ENCODE measurements around the gene CLDND1.

Gene CLDND1

DNA sequence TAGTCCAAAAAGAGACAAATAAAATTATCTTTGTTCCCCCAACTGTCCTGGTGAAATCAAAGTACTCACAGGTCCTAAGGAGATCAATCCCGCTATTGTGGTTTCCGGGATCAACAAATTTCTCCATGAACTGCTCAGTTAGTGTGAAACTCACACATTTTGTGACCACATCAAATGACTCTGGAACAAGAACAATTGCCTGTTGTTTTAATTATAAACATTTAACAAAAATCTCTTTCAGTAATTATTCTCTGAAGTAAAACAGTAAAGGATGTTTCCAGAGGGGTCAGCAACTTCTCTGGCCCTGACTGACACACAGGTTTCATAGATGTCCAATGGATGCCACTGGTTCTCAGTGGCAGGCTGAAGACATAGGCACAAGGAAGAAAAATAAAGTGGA, 3.9 kb downstream of the CLDND1 start:
- H3K9me3 ChIP-seq (ENCODE audit: control insufficient read depth in 5 of 5, low read length in 5 of 5) = no peaks in the 10 kb centered on the region
- no peak overlapping the region for H3K4me3 ChIP-seq (ENCODE audit: low read depth in 1 of 5, low read length in 5 of 5)
- H3K36me3 ChIP-seq (ENCODE audit: control insufficient read depth in 5 of 5, insufficient read depth in 5 of 5, low read length in 5 of 5) = peaks cover 28 to 38% (median 28%) of the 10 kb centered on the region in 5 donors
- no peaks in the 10 kb centered on the region for H3K27me3 ChIP-seq (ENCODE audit: control insufficient read depth in 5 of 5, insufficient read depth in 4 of 5, low read length in 5 of 5)
- no peak overlapping the region for H3K27ac ChIP-seq (ENCODE audit: low read depth, low read length)
- H3K9ac ChIP-seq (ENCODE audit: low read length in 5 of 5) = no peak overlapping the region
- H3K4me1 ChIP-seq (ENCODE audit: control insufficient read depth in 5 of 5, insufficient read depth in 5 of 5, low read length in 5 of 5) = peaks cover 1 to 18% (median 14%) of the 10 kb centered on the region in 5 donors

DNA sequence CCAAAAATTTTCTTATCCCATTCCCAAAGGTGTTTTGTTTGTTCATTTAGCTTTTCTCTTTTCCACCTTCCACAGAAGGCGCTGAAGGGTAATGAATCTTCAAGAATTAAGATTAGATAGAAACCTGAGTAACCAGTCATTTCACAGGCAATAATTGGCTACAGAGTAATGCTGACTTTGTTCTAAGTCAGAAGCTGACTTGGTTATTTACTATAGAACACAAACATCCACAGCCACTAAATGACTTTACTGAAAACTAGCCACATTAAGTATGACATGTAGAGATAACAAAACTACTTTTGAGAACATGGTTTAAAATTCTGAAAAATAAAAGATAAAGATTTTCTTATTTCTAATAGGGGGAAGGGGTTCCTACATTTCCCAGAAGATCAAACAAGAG, 7.8 kb downstream of the CLDND1 start:
- Histone ChIP-seq H3K27ac (ENCODE audit: low read depth, low read length) (no peak overlapping the region), H3K27me3 (ENCODE audit: control insufficient read depth in 5 of 5, insufficient read depth in 4 of 5, low read length in 5 of 5) (no peaks in the 10 kb centered on the region), H3K9ac (ENCODE audit: low read length in 5 of 5) (no peak overlapping the region), H3K4me3 (ENCODE audit: low read depth in 1 of 5, low read length in 5 of 5) (no peak overlapping the region), H3K36me3 (ENCODE audit: control insufficient read depth in 5 of 5, insufficient read depth in 5 of 5, low read length in 5 of 5) (peaks cover 28 to 55% (median 37%) of the 10 kb centered on the region in 5 donors), H3K9me3 (ENCODE audit: control insufficient read depth in 5 of 5, low read length in 5 of 5) (no peaks in the 10 kb centered on the region), H3K4me1 (ENCODE audit: control insufficient read depth in 5 of 5, insufficient read depth in 5 of 5, low read length in 5 of 5) (no peaks in the 10 kb centered on the region)

DNA sequence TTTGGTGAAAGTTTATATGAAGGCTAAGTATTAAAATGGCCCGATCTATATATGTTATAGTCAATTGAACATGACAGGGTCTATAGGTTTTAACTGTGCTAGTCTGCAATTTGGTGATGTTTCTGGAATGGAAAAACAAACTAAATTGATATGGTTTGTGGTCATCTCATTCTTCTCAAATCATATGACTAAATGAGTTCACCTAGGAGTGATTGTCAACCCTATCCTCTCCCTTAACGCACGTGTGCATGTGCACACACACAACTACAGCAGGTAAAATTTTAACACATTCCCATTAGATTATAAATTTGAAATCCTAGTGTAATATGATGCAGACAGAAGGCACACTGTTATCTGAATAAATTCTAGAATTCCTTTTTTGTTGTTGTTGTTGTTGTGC, 9.0 kb downstream of the CLDND1 start:
- H3K27me3 ChIP-seq (ENCODE audit: control insufficient read depth in 5 of 5, insufficient read depth in 4 of 5, low read length in 5 of 5) = no peaks in the 10 kb centered on the region
- no peak overlapping the region for H3K9ac ChIP-seq (ENCODE audit: low read length in 5 of 5)
- H3K27ac ChIP-seq (ENCODE audit: low read depth, low read length) = no peak overlapping the region
- H3K9me3 ChIP-seq (ENCODE audit: control insufficient read depth in 5 of 5, low read length in 5 of 5) = no peaks in the 10 kb centered on the region
- peaks cover 24 to 49% (median 28%) of the 10 kb centered on the region in 5 donors for H3K36me3 ChIP-seq (ENCODE audit: control insufficient read depth in 5 of 5, insufficient read depth in 5 of 5, low read length in 5 of 5)
- H3K4me3 ChIP-seq (ENCODE audit: low read depth in 1 of 5, low read length in 5 of 5) = no peak overlapping the region
- H3K4me1 ChIP-seq (ENCODE audit: control insufficient read depth in 5 of 5, insufficient read depth in 5 of 5, low read length in 5 of 5) = no peaks in the 10 kb centered on the region

DNA sequence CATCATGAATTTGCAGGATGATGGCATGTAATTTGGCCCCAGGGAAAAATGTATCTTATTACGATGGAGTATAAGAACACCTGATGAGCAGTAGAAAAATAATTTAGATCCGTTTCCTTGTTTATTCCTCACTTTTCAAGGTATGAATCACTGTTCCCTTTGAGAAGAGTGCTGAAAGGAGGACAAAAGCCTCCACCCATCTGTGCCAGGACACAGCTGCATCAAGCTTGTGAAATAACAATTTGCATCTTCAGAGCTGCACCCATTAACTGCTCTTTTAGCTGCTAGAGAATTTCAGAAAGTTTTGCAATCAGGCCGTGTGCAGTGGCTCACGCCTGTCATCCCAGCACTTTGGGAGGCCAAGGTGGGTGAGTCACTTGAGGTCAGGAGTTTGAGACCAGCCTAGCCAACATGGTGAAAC, 9.6 kb downstream of the CLDND1 start:
- Histone ChIP-seq H3K4me3 (ENCODE audit: low read depth in 1 of 5, low read length in 5 of 5) (no peak overlapping the region), H3K9me3 (ENCODE audit: control insufficient read depth in 5 of 5, low read length in 5 of 5) (no peaks in the 10 kb centered on the region), H3K27me3 (ENCODE audit: control insufficient read depth in 5 of 5, insufficient read depth in 4 of 5, low read length in 5 of 5) (no peaks in the 10 kb centered on the region), H3K4me1 (ENCODE audit: control insufficient read depth in 5 of 5, insufficient read depth in 5 of 5, low read length in 5 of 5) (no peaks in the 10 kb centered on the region), H3K27ac (ENCODE audit: low read depth, low read length) (no peak overlapping the region), H3K9ac (ENCODE audit: low read length in 5 of 5) (no peak overlapping the region), H3K36me3 (ENCODE audit: control insufficient read depth in 5 of 5, insufficient read depth in 5 of 5, low read length in 5 of 5) (peaks cover 21 to 49% (median 23%) of the 10 kb centered on the region in 5 donors)

DNA sequence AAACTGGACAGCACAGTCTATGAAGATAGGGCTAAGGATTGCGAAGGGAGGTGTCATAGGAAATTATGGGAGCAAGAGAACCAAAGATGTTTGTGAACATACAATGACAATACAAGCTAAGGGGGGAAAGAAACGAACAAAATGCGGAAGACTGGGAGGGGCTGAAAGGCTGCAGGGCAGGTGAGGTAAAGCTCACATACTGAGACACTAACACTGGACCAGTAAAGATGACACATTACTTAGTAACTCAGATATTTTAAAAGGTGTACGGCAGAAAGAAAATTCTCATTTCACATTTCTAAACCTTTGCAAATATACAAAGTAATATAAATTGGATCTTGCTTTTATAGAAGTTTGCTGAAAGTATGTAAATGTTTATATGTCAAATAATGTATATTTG, 10.1 kb downstream of the CLDND1 start:
- H3K4me3 ChIP-seq (ENCODE audit: low read depth in 1 of 5, low read length in 5 of 5) = no peak overlapping the region
- H3K27ac ChIP-seq (ENCODE audit: low read depth, low read length) = no peak overlapping the region
- H3K9ac ChIP-seq (ENCODE audit: low read length in 5 of 5) = no peak overlapping the region
- H3K36me3 ChIP-seq (ENCODE audit: control insufficient read depth in 5 of 5, insufficient read depth in 5 of 5, low read length in 5 of 5) = peaks cover 21 to 49% (median 23%) of the 10 kb centered on the region in 5 donors
- no peaks in the 10 kb centered on the region for H3K9me3 ChIP-seq (ENCODE audit: control insufficient read depth in 5 of 5, low read length in 5 of 5)
- H3K4me1 ChIP-seq (ENCODE audit: control insufficient read depth in 5 of 5, insufficient read depth in 5 of 5, low read length in 5 of 5) = no peaks in the 10 kb centered on the region
- no peaks in the 10 kb centered on the region for H3K27me3 ChIP-seq (ENCODE audit: control insufficient read depth in 5 of 5, insufficient read depth in 4 of 5, low read length in 5 of 5)

DNA sequence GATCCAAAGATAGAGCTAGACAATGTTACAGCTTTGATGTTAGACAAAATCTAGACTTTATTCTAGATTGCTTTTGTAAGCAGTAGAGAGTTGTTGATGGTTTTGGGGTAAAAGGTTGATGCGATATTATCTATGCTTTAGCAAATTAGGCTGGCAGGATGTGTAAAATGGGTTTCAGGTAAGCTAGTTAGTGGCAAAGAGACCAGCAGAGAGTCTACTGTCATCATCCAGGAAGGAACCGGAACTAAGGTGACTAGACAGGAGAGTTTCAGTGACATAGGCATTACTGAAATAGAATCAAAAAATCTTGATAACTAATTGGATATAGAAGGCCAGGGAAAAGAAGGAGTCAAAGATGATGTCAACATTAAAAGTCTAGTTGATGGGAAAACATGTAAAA, 14.1 kb downstream of the CLDND1 start:
- no peak overlapping the region for H3K9ac ChIP-seq (ENCODE audit: low read length in 5 of 5)
- no peaks in the 10 kb centered on the region for H3K9me3 ChIP-seq (ENCODE audit: control insufficient read depth in 5 of 5, low read length in 5 of 5)
- no peak overlapping the region for H3K27ac ChIP-seq (ENCODE audit: low read depth, low read length)
- H3K36me3 ChIP-seq (ENCODE audit: control insufficient read depth in 5 of 5, insufficient read depth in 5 of 5, low read length in 5 of 5) = peaks cover 0 to 23% (median 5%) of the 10 kb centered on the region in 5 donors
- no peaks in the 10 kb centered on the region for H3K4me1 ChIP-seq (ENCODE audit: control insufficient read depth in 5 of 5, insufficient read depth in 5 of 5, low read length in 5 of 5)
- no peaks in the 10 kb centered on the region for H3K27me3 ChIP-seq (ENCODE audit: control insufficient read depth in 5 of 5, insufficient read depth in 4 of 5, low read length in 5 of 5)
- H3K4me3 ChIP-seq (ENCODE audit: low read depth in 1 of 5, low read length in 5 of 5) = no peak overlapping the region

DNA sequence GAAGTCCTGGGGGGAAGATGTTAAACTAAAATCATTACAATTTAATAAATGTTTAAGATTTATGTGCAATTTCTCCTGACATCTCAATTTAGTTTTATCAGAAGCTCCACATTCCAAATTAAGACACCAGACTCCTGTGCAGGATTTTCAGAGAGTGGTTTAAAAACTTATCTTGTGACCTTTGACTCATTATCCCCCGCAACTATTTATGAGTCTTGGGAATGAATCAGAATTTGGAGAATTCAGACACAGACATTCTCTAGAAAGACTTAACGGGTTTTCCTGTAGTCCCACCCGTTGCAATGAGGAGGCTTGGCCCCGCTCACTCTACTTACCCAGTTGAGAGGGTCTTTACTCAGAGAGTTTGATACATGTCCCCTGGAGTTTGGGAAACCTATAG, 18.2 kb downstream of the CLDND1 start:
- H3K4me1 ChIP-seq (ENCODE audit: control insufficient read depth in 5 of 5, insufficient read depth in 5 of 5, low read length in 5 of 5) = no peaks in the 10 kb centered on the region
- no peak overlapping the region for H3K27ac ChIP-seq (ENCODE audit: low read depth, low read length)
- H3K27me3 ChIP-seq (ENCODE audit: control insufficient read depth in 5 of 5, insufficient read depth in 4 of 5, low read length in 5 of 5) = no peaks in the 10 kb centered on the region

DNA sequence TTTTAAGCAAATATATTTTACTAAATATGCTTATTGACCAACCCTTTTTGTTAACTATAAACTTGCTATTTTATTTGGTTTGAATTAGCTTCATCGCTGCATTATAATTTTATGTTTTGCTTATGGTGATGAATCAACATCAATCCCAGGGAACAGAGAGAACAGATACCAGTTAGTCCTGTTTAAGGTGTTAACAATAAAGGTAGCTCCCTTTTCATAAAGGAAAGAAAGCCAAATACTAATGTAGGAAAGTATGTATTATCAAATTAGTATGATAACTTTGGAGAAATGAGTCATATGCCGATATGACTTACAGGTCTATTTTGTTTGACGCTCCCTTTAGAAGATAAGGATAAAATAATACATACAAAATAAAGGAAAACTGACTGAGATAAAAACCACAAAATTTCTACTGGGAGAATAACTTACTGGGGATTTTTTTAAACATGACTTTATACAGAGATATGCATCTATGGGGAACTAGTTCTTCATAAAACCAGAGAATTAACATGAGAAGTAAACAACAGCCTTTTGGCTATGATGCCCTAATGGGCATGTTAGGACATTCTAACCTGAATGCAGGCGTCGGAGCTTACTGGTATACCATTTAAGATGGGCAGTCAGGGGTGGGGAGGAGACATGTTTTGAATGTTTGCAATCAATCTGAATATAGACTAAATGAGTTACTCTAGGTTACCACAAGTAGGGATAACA, 20.7 kb downstream of the CLDND1 start:
- Histone ChIP-seq H3K27me3 (ENCODE audit: control insufficient read depth in 5 of 5, insufficient read depth in 4 of 5, low read length in 5 of 5) (no peaks in the 10 kb centered on the region), H3K4me1 (ENCODE audit: control insufficient read depth in 5 of 5, insufficient read depth in 5 of 5, low read length in 5 of 5) (no peaks in the 10 kb centered on the region), H3K4me3 (ENCODE audit: low read depth in 1 of 5, low read length in 5 of 5) (no peak overlapping the region), H3K27ac (ENCODE audit: low read depth, low read length) (no peak overlapping the region), H3K9ac (ENCODE audit: low read length in 5 of 5) (no peak overlapping the region), H3K9me3 (ENCODE audit: control insufficient read depth in 5 of 5, low read length in 5 of 5) (no peaks in the 10 kb centered on the region), H3K36me3 (ENCODE audit: control insufficient read depth in 5 of 5, insufficient read depth in 5 of 5, low read length in 5 of 5) (peaks cover 0 to 5% (median 0%) of the 10 kb centered on the region in 5 donors)

More for the DNA sequence above, 18.2 kb downstream of the CLDND1 start:
- Histone ChIP-seq H3K9me3 (ENCODE audit: control insufficient read depth in 5 of 5, low read length in 5 of 5) (no peaks in the 10 kb centered on the region), H3K36me3 (ENCODE audit: control insufficient read depth in 5 of 5, insufficient read depth in 5 of 5, low read length in 5 of 5) (peaks cover 0 to 9% (median 0%) of the 10 kb centered on the region in 5 donors), H3K4me3 (ENCODE audit: low read depth in 1 of 5, low read length in 5 of 5) (no peak overlapping the region), H3K9ac (ENCODE audit: low read length in 5 of 5) (no peak overlapping the region)

DNA sequence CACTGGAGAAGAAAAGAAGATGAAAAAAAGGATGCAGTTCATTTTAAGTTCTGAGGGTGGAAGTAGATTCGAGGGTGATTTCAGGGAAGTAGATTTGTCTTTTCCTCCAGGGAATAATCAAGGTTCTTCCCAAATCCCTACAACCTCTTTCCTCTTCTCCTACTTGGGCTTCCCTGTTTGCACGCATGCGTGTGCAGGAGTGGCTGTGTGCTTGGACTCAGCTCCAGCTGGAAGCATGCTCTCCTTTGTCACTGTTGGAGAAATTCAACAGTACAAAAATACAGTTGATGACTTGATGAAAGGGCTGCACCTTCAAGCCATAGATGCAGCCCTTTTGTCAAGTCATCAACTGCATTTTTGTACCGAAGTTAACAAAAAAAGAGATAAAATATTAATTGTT, 21.4 kb downstream of the CLDND1 start:
- Histone ChIP-seq H3K9ac (ENCODE audit: low read length in 5 of 5) (no peak overlapping the region), H3K9me3 (ENCODE audit: control insufficient read depth in 5 of 5, low read length in 5 of 5) (no peaks in the 10 kb centered on the region), H3K4me3 (ENCODE audit: low read depth in 1 of 5, low read length in 5 of 5) (no peak overlapping the region), H3K27ac (ENCODE audit: low read depth, low read length) (no peak overlapping the region), H3K27me3 (ENCODE audit: control insufficient read depth in 5 of 5, insufficient read depth in 4 of 5, low read length in 5 of 5) (no peaks in the 10 kb centered on the region), H3K36me3 (ENCODE audit: control insufficient read depth in 5 of 5, insufficient read depth in 5 of 5, low read length in 5 of 5) (peaks cover 0 to 3% (median 0%) of the 10 kb centered on the region in 5 donors), H3K4me1 (ENCODE audit: control insufficient read depth in 5 of 5, insufficient read depth in 5 of 5, low read length in 5 of 5) (no peaks in the 10 kb centered on the region)

DNA sequence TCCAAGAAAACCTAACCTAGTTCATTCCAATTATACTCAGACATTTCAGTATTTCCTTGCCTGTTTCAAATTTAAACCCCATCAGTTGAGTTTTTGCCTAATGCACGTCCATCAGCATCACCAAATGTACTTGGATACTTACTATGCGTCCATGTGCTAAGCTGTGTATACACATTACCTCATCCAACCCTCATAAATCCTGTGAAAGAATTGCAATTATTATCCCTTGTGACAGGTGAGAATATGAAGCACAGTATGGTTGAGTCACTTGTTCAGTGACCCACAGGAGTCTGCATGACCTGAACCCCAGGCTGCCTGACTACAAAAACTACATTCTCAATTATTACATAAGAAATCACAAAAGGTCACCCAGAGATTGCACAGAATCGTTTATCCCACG, 22.7 kb downstream of the CLDND1 start:
- Histone ChIP-seq H3K9me3 (ENCODE audit: control insufficient read depth in 5 of 5, low read length in 5 of 5) (no peaks in the 10 kb centered on the region), H3K4me3 (ENCODE audit: low read depth in 1 of 5, low read length in 5 of 5) (no peak overlapping the region), H3K4me1 (ENCODE audit: control insufficient read depth in 5 of 5, insufficient read depth in 5 of 5, low read length in 5 of 5) (no peaks in the 10 kb centered on the region), H3K9ac (ENCODE audit: low read length in 5 of 5) (no peak overlapping the region), H3K27me3 (ENCODE audit: control insufficient read depth in 5 of 5, insufficient read depth in 4 of 5, low read length in 5 of 5) (no peaks in the 10 kb centered on the region), H3K36me3 (ENCODE audit: control insufficient read depth in 5 of 5, insufficient read depth in 5 of 5, low read length in 5 of 5) (peaks cover 0 to 3% (median 0%) of the 10 kb centered on the region in 5 donors), H3K27ac (ENCODE audit: low read depth, low read length) (no peak overlapping the region)

Data from subcutaneous abdominal adipose tissue (tissue), 5 donors.